Transverse colon (tissue), 4 donors: ENCODE results near the gene ANKFN1.

Experiments
- POLR2A ChIP-seq: fragments of 450-650 bp; IDR thresholded peaks from one replicate; pipeline ENCODE4 v1.6.1; 2016; ENCODE audit warnings: antibody characterized with exemption, mild to moderate bottlenecking, moderate library complexity
- POLR2AphosphoS5 ChIP-seq, 3 donors: sonication (generic); formaldehyde crosslinking; IDR thresholded peaks; one replicate each; pipeline ENCODE4 v1.6.1; 2016; ENCODE audit warnings: antibody characterized with exemption in 3 of 3
- TF ChIP-seq, protein P1 (sequence below), 5 experiments: fragments of 200-600 bp in 3 of 5; fragments of 450-650 bp in 2 of 5; sonication (generic) in 3 of 5; IDR thresholded peaks; 1 replicate in 2 of 5; 2 replicates in 3 of 5; pipeline ENCODE4 v1.5.1; 2016 to 2017; ENCODE audit warnings: antibody characterized with exemption in 5 of 5, inconsistent platforms in 3 of 5, mild to moderate bottlenecking in 2 of 5, moderate library complexity in 1 of 5

DNA sequence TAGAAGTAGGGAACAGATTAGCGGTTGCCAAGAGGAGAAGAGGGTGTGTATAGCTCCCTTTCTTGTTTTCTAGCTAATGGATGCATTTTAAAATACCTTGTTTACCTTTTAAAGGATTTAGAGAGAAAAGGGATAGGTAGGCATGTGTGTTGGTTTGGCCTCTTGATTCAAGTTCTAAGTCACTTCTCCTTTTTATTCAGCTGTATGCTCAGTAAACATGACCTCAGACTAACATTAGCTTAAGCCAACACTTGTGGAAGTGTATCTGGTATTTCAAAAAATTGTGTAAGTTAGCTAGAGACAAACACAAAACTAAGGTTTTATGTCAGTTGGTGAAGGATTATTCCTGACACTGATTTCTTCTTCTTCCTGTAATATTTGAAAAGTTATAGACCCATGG is 236.1 kb downstream of the ANKFN1 start:
- no peak for TF ChIP-seq POLR2A
- TF ChIP-seq POLR2AphosphoS5 (IDR thresholded peaks at IDR 0.05), result no peak
- TF ChIP-seq, protein P1, sequence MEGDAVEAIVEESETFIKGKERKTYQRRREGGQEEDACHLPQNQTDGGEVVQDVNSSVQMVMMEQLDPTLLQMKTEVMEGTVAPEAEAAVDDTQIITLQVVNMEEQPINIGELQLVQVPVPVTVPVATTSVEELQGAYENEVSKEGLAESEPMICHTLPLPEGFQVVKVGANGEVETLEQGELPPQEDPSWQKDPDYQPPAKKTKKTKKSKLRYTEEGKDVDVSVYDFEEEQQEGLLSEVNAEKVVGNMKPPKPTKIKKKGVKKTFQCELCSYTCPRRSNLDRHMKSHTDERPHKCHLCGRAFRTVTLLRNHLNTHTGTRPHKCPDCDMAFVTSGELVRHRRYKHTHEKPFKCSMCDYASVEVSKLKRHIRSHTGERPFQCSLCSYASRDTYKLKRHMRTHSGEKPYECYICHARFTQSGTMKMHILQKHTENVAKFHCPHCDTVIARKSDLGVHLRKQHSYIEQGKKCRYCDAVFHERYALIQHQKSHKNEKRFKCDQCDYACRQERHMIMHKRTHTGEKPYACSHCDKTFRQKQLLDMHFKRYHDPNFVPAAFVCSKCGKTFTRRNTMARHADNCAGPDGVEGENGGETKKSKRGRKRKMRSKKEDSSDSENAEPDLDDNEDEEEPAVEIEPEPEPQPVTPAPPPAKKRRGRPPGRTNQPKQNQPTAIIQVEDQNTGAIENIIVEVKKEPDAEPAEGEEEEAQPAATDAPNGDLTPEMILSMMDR (IDR thresholded peaks at IDR 0.05), result no peak
